B cell (primary cell): ENCODE measurements around the gene KAZN. TPM values are rescaled to one million over a fixed set of nuclear protein-coding genes. Genes with fewer than 3 reads are reported as not detected.

ENCODE experiments used
- ATAC-seq: fragments of 200-7000 bp; cut with Tn5 transposase; one replicate; pipeline ENCODE4 v1.10.0; 2021; ENCODE audit warnings: low read depth, mild to moderate bottlenecking, moderate number of reproducible peaks, moderate library complexity
- CTCF ChIA-PET: fragments of 350-600 bp; sonication (Branson Sonifier 250); formaldehyde crosslinking; loops from one replicate; lab custom pipeline; 2021; ENCODE audit warnings: antibody characterized with exemption, inconsistent platforms; lab: Charles Lee
- POLR2A ChIA-PET: fragments of 350-600 bp; sonication (Branson Sonifier 250); formaldehyde crosslinking; loops from one replicate; lab custom pipeline; 2021; ENCODE audit warnings: antibody characterized with exemption; lab: Charles Lee
- DNase-seq: peaks from one replicate; pipeline ENCODE4 v3.0.0; 2013
- H2AFZ ChIP-seq: 2 replicates; pipeline ENCODE4 v1.6.1; 2012; ENCODE audit warnings: mild to moderate bottlenecking, low read depth, low read length; ENCODE audit not compliant: insufficient read depth, poor library complexity, severe bottlenecking
- H3K27ac ChIP-seq, 2 donors: 1 replicate in 1 of 2; 2 replicates in 1 of 2; pipeline ENCODE4 v1.5.1; 2012 to 2013; ENCODE audit warnings: low read length in 2 of 2, mild to moderate bottlenecking in 2 of 2, moderate library complexity in 1 of 2
- H3K27me3 ChIP-seq, 4 experiments: fragments of 200-600 bp in 1 of 4; sonication (generic) in 1 of 4; replicated peaks in 1 of 4; 1 replicate in 2 of 4; 2 replicates in 2 of 4; pipeline versions ENCODE4 v1.6.1 to v1.7.0; 2013 to 2016; ENCODE audit warnings: low read length in 3 of 4, mild to moderate bottlenecking in 2 of 4, mixed read lengths in 1 of 4, moderate library complexity in 1 of 4; ENCODE audit not compliant: insufficient read depth in 4 of 4, control insufficient read depth in 3 of 4; ENCODE audit errors: control extremely low read depth in 1 of 4
- H3K36me3 ChIP-seq, 2 experiments: replicated peaks in 1 of 2; 1 replicate in 1 of 2; 2 replicates in 1 of 2; pipeline versions ENCODE4 v1.6.1 to v1.7.1; 2013; ENCODE audit warnings: low read length in 1 of 2; ENCODE audit not compliant: insufficient read depth in 2 of 2, control insufficient read depth in 1 of 2; ENCODE audit errors: control extremely low read depth in 1 of 2, extremely low read depth in 1 of 2
- H3K4me1 ChIP-seq, 2 donors: fragments of 200-600 bp in 1 of 2; sonication (generic) in 1 of 2; 1 replicate in 1 of 2; 2 replicates in 1 of 2; pipeline versions ENCODE4 v1.5.1 to v1.6.1; 2013 to 2017; ENCODE audit warnings: low read length in 2 of 2; ENCODE audit not compliant: control insufficient read depth in 2 of 2, insufficient read depth in 2 of 2
- H3K4me2 ChIP-seq: replicated peaks from 2 replicates; pipeline ENCODE3; 2012; ENCODE audit warnings: mild to moderate bottlenecking, low read depth, low read length; ENCODE audit not compliant: poor library complexity, severe bottlenecking
- H3K4me3 ChIP-seq, 5 experiments: fragments of 200-600 bp in 1 of 5; sonication (generic) in 1 of 5; 1 replicate in 3 of 5; 2 replicates in 2 of 5; pipeline versions ENCODE4 v1.5.1 to v1.7.0; 2011 to 2016; ENCODE audit warnings: low read length in 4 of 5, mild to moderate bottlenecking in 4 of 5, low read depth in 2 of 5, control low read depth in 1 of 5, moderate library complexity in 1 of 5; ENCODE audit not compliant: insufficient read depth in 1 of 5; ENCODE audit errors: control extremely low read depth in 1 of 5, extremely low read depth in 1 of 5
- H3K79me2 ChIP-seq: fragments of 200-600 bp; sonication (generic); one replicate; pipeline ENCODE4 v1.6.0; 2016; ENCODE audit warnings: low read length; ENCODE audit not compliant: control insufficient read depth, insufficient read depth
- H3K9ac ChIP-seq: fragments of 200-600 bp; sonication (generic); 2 replicates; pipeline ENCODE4 v1.6.1; 2017; ENCODE audit warnings: mild to moderate bottlenecking, low read length, moderate library complexity
- H3K9me3 ChIP-seq, 3 donors: one replicate each; pipeline versions ENCODE4 v1.6.1 to v1.7.1; 2013; ENCODE audit warnings: low read length in 2 of 3; ENCODE audit not compliant: control insufficient read depth in 2 of 3, insufficient read depth in 1 of 3; ENCODE audit errors: control extremely low read depth in 1 of 3
- H4K20me1 ChIP-seq: 2 replicates; pipeline ENCODE4 v1.6.0; 2012; ENCODE audit warnings: mild to moderate bottlenecking, low read length; ENCODE audit not compliant: insufficient read depth, control insufficient read depth, poor library complexity, severe bottlenecking
- H3K27ac Mint-ChIP-seq: one replicate; pipeline ENCODE4 v1.8.0; 2021; ENCODE audit warnings: mixed read lengths
- H3K27me3 Mint-ChIP-seq: one replicate; pipeline ENCODE4 v1.8.0; 2021; ENCODE audit warnings: mixed read lengths
- H3K4me1 Mint-ChIP-seq: one replicate; pipeline ENCODE4 v1.8.0; 2021; ENCODE audit warnings: mixed read lengths
- H3K4me3 Mint-ChIP-seq: one replicate; pipeline ENCODE4 v1.8.0; 2021; ENCODE audit warnings: mixed read lengths
- H3K9me3 Mint-ChIP-seq: one replicate; pipeline ENCODE4 v1.8.0; 2022; ENCODE audit warnings: mixed read lengths; ENCODE audit not compliant: insufficient read depth
- CTCF ChIP-seq: fragments of 200-600 bp; IDR thresholded peaks from one replicate; pipeline ENCODE4 v1.8.0; 2022; ENCODE audit warnings: antibody characterized with exemption, mild to moderate bottlenecking
- EZH2 ChIP-seq: IDR thresholded peaks from 2 replicates; pipeline ENCODE4 v1.6.1; 2012; ENCODE audit warnings: borderline replicate concordance, low read depth, mild to moderate bottlenecking, moderate library complexity, low read length; ENCODE audit not compliant: insufficient read depth, poor library complexity, severe bottlenecking
- WGBS: methylation state at CpG from one replicate; pipeline ENCODE4 v1.1.5; 2013; ENCODE audit warnings: missing lambda C conversion rate; ENCODE audit not compliant: insufficient coverage; 5-methylcytosine and 5-hydroxymethylcytosine counted together
- intact Hi-C: fragments of 100-400 bp; cut with micrococcal nuclease; formaldehyde crosslinking; loops from one replicate; pipeline ENCODE4 v1.10.0; 2022
- polyA plus RNA-seq: library from polyadenylated mRNA; depleted of rRNA; stranded (reverse); fragments of >200 nt; gene quantifications from 2 replicates; pipeline ENCODE4 v1.2.3, GENCODE V29; 2012
- total RNA-seq, 2 donors: library from RNA; stranded (reverse); fragments of 120-200 nt in 1 of 2; gene quantifications; 1 replicate in 1 of 2; 2 replicates in 1 of 2; pipeline versions ENCODE4 v1.2.3 to v1.2.4, GENCODE V29; 2013 to 2022

The KAZN gene
- total and polyA plus RNA-seq, 2 donors (not counting 1 experiment from before 2014, with no cell fraction given), result 0.13 to 0.39 TPM

- H3K4me1 ChIP-seq, result no peaks in the 10 kb centered on the region
- H3K9me3 ChIP-seq, result no peaks in the 10 kb centered on the region
- no peaks in the 10 kb centered on the region for H3K36me3 ChIP-seq
- Mint-ChIP-seq H3K4me1 (no peaks in the 10 kb centered on the region), H3K27ac (no peak overlapping the region), H3K27me3 (no peaks in the 10 kb centered on the region), H3K4me3 (no peak overlapping the region), H3K9me3 (no peaks in the 10 kb centered on the region)
- POLR2A ChIA-PET, result no interaction called here
- H3K27ac ChIP-seq, result no peak overlapping the region
- H2AFZ ChIP-seq, result no peak overlapping the region
- ATAC-seq, result no peak
- H3K4me2 ChIP-seq, result no peak overlapping the region
- no peaks in the 10 kb centered on the region for H3K79me2 ChIP-seq
- no peak overlapping the region for H3K4me3 ChIP-seq
- TF ChIP-seq EZH2 (no peak), CTCF (no peak)
- CTCF ChIA-PET, result no interaction called here
- WGBS, result 60% methylated on average over 1 of the region's 4 CpGs
- intact Hi-C loops, result no loop called here
- DNase-seq, result no peak
- no peaks in the 10 kb centered on the region for H4K20me1 ChIP-seq
- H3K27me3 ChIP-seq, result no peaks in the 10 kb centered on the region
- no peak overlapping the region for H3K9ac ChIP-seq
These were observed 347.5 kb downstream of the KAZN start for GRCh38 chr1:14946011-14946359.

- Mint-ChIP-seq H3K4me1 (no peaks in the 10 kb centered on the region), H3K27ac (no peak overlapping the region)
- POLR2A ChIA-PET, result no interaction called here
These were observed 348.3 kb downstream of the KAZN start for GRCh38 chr1:14946684-14947238.

More at GRCh38 chr1:14946684-14947238, 348.3 kb downstream of the KAZN start:
- ATAC-seq (no peak), DNase-seq (no peak)
- H3K4me1 ChIP-seq, result no peaks in the 10 kb centered on the region
- H3K9me3 ChIP-seq, result no peaks in the 10 kb centered on the region
- H3K27me3 Mint-ChIP-seq, result no peaks in the 10 kb centered on the region
- no peak overlapping the region for H3K4me3 Mint-ChIP-seq
- TF ChIP-seq CTCF (no peak), EZH2 (no peak)
- H3K27me3 ChIP-seq, result no peaks in the 10 kb centered on the region
- H3K9ac ChIP-seq, result no peak overlapping the region
- no peak overlapping the region for H3K4me2 ChIP-seq
- H3K36me3 ChIP-seq, result no peaks in the 10 kb centered on the region
- intact Hi-C loops, result no loop called here
- no peaks in the 10 kb centered on the region for H3K79me2 ChIP-seq
- H3K4me3 ChIP-seq, result no peak overlapping the region
- CTCF ChIA-PET, result no interaction called here
- H4K20me1 ChIP-seq, result no peaks in the 10 kb centered on the region
- H3K27ac ChIP-seq, result no peak overlapping the region
- 74% methylated on average over 14 of the region's 14 CpGs for WGBS
- H3K9me3 Mint-ChIP-seq, result no peaks in the 10 kb centered on the region
- H2AFZ ChIP-seq, result no peak overlapping the region
